ENCODE results near the gene CERS6. TPM values are rescaled to one million over a fixed set of nuclear protein-coding genes. Genes with fewer than 3 reads are reported as not detected.
A peak's percentile ranks its signal among the peaks of the same experiment; 100 is the strongest.

Gene CERS6
- total and polyA plus RNA-seq, 4 donors, result 4.2 to 20.4 (median 10.1) TPM

DNA sequence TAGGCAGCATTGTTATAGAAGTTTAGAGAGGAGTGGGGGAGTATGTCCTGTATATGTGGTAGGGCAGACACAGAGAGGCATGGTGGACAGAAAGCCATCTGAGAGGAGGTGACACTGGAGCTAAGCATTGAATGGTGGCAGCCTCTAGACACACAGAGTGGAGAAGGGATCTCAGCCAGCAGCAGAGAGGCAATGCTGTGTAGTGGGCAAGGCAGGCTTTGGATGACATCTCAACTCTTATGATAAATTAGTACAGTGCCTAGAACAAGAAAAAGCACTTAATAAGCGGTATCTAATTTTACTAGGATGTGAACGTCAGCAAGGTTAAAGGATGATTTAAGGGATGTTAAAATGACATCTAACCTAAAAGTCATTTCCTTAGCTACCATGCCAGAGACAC, 22.5 kb upstream of the CERS6 start:
- DNase-seq (ENCODE audit: low spot score), result no peak
- Histone ChIP-seq H3K4me1 (ENCODE audit: control insufficient read depth in 4 of 4, insufficient read depth in 4 of 4, low read length in 3 of 4) (no peaks in the 10 kb centered on the region), H3K9ac (ENCODE audit: low read depth in 1 of 2, low read length in 2 of 2) (no peak overlapping the region), H3K4me3 (ENCODE audit: low read depth in 1 of 3, low read length in 3 of 3) (no peak overlapping the region), H3K27me3 (ENCODE audit: control insufficient read depth in 4 of 4, insufficient read depth in 4 of 4, low read length in 3 of 4) (no peaks in the 10 kb centered on the region), H3K36me3 (ENCODE audit: control insufficient read depth in 4 of 4, insufficient read depth in 3 of 4, low read depth in 1 of 4, low read length in 3 of 4) (no peaks in the 10 kb centered on the region), H3K9me3 (ENCODE audit: control insufficient read depth in 4 of 4, low read length in 3 of 4) (no peaks in the 10 kb centered on the region), H3K27ac (ENCODE audit: low read depth in 1 of 2, low read length in 2 of 2) (no peak overlapping the region)
- 77% methylated on average over 2 of the region's 2 CpGs for WGBS
- TF ChIP-seq NR2F2 (IDR thresholded peaks at IDR 0.05) (no peak), GABPA (IDR thresholded peaks at IDR 0.05 in 1 of 2, conservative IDR thresholded peaks at IDR 0.05 in 1 of 2) (no peak), FOXA2 (IDR thresholded peaks at IDR 0.05) (no peak), YY1 (IDR thresholded peaks at IDR 0.05) (no peak), HNF4A (conservative IDR thresholded peaks at IDR 0.05) (no peak), HNF4G (IDR thresholded peaks at IDR 0.05) (no peak)
- TF ChIP-seq, protein P1, sequence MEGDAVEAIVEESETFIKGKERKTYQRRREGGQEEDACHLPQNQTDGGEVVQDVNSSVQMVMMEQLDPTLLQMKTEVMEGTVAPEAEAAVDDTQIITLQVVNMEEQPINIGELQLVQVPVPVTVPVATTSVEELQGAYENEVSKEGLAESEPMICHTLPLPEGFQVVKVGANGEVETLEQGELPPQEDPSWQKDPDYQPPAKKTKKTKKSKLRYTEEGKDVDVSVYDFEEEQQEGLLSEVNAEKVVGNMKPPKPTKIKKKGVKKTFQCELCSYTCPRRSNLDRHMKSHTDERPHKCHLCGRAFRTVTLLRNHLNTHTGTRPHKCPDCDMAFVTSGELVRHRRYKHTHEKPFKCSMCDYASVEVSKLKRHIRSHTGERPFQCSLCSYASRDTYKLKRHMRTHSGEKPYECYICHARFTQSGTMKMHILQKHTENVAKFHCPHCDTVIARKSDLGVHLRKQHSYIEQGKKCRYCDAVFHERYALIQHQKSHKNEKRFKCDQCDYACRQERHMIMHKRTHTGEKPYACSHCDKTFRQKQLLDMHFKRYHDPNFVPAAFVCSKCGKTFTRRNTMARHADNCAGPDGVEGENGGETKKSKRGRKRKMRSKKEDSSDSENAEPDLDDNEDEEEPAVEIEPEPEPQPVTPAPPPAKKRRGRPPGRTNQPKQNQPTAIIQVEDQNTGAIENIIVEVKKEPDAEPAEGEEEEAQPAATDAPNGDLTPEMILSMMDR (IDR thresholded peaks at IDR 0.05; ENCODE audit: low read depth, low read length, missing input control), result no peak
- TF ChIP-seq, protein P2, sequence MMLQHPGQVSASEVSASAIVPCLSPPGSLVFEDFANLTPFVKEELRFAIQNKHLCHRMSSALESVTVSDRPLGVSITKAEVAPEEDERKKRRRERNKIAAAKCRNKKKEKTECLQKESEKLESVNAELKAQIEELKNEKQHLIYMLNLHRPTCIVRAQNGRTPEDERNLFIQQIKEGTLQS (IDR thresholded peaks at IDR 0.05), result no peak
- TF ChIP-seq, protein P3, sequence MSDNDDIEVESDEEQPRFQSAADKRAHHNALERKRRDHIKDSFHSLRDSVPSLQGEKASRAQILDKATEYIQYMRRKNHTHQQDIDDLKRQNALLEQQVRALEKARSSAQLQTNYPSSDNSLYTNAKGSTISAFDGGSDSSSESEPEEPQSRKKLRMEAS (IDR thresholded peaks at IDR 0.05), result no peak

- H3K9me3 ChIP-seq (ENCODE audit: control insufficient read depth in 4 of 4, low read length in 3 of 4), result no peaks in the 10 kb centered on the region
- H3K4me1 ChIP-seq (ENCODE audit: control insufficient read depth in 4 of 4, insufficient read depth in 4 of 4, low read length in 3 of 4), result no peaks in the 10 kb centered on the region
- no peak overlapping the region for H3K9ac ChIP-seq (ENCODE audit: low read depth in 1 of 2, low read length in 2 of 2)
- no peaks in the 10 kb centered on the region for H3K36me3 ChIP-seq (ENCODE audit: control insufficient read depth in 4 of 4, insufficient read depth in 3 of 4, low read depth in 1 of 4, low read length in 3 of 4)
- no peaks in the 10 kb centered on the region for H3K27me3 ChIP-seq (ENCODE audit: control insufficient read depth in 4 of 4, insufficient read depth in 4 of 4, low read length in 3 of 4)
- DNase-seq (ENCODE audit: low spot score), result peak; percentile 56
- no peak overlapping the region for H3K27ac ChIP-seq (ENCODE audit: low read depth in 1 of 2, low read length in 2 of 2)
- no peak for TF ChIP-seq YY1 (IDR thresholded peaks at IDR 0.05)
- 85% methylated on average over 2 of the region's 2 CpGs for WGBS
- no peak overlapping the region for H3K4me3 ChIP-seq (ENCODE audit: low read depth in 1 of 3, low read length in 3 of 3)
Observed at GRCh38 chr2:168434146-168434545, 21.9 kb upstream of the CERS6 start.

- no peak for DNase-seq (ENCODE audit: low spot score)
- no peaks in the 10 kb centered on the region for H3K36me3 ChIP-seq (ENCODE audit: control insufficient read depth in 4 of 4, insufficient read depth in 3 of 4, low read depth in 1 of 4, low read length in 3 of 4)
- H3K4me1 ChIP-seq (ENCODE audit: control insufficient read depth in 4 of 4, insufficient read depth in 4 of 4, low read length in 3 of 4), result peaks cover 0 to 10% (median 2%) of the 10 kb centered on the region in 4 donors
- H3K9me3 ChIP-seq (ENCODE audit: control insufficient read depth in 4 of 4, low read length in 3 of 4), result no peaks in the 10 kb centered on the region
- no peak overlapping the region for H3K4me3 ChIP-seq (ENCODE audit: low read depth in 1 of 3, low read length in 3 of 3)
- H3K9ac ChIP-seq (ENCODE audit: low read depth in 1 of 2, low read length in 2 of 2), result no peak overlapping the region
- no peak overlapping the region for H3K27ac ChIP-seq (ENCODE audit: low read depth in 1 of 2, low read length in 2 of 2)
- no peaks in the 10 kb centered on the region for H3K27me3 ChIP-seq (ENCODE audit: control insufficient read depth in 4 of 4, insufficient read depth in 4 of 4, low read length in 3 of 4)
- TF ChIP-seq YY1 (IDR thresholded peaks at IDR 0.05) (no peak), ZBTB33 (IDR thresholded peaks at IDR 0.05) (no peak), SP1 (IDR thresholded peaks at IDR 0.05) (no peak), EGR1 (IDR thresholded peaks at IDR 0.05; ENCODE audit: low read depth in 2 of 2) (no peak), GABPA (IDR thresholded peaks at IDR 0.05 in 1 of 2, conservative IDR thresholded peaks at IDR 0.05 in 1 of 2) (no peak), NR2F2 (IDR thresholded peaks at IDR 0.05) (no peak), TAF1 (conservative IDR thresholded peaks at IDR 0.05) (no peak), HNF4G (IDR thresholded peaks at IDR 0.05) (no peak), HNF4A (conservative IDR thresholded peaks at IDR 0.05) (no peak), RXRA (IDR thresholded peaks at IDR 0.05) (no peak), RAD21 (IDR thresholded peaks at IDR 0.05) (no peak), FOXA2 (IDR thresholded peaks at IDR 0.05) (no peak)
- TF ChIP-seq, protein P4, sequence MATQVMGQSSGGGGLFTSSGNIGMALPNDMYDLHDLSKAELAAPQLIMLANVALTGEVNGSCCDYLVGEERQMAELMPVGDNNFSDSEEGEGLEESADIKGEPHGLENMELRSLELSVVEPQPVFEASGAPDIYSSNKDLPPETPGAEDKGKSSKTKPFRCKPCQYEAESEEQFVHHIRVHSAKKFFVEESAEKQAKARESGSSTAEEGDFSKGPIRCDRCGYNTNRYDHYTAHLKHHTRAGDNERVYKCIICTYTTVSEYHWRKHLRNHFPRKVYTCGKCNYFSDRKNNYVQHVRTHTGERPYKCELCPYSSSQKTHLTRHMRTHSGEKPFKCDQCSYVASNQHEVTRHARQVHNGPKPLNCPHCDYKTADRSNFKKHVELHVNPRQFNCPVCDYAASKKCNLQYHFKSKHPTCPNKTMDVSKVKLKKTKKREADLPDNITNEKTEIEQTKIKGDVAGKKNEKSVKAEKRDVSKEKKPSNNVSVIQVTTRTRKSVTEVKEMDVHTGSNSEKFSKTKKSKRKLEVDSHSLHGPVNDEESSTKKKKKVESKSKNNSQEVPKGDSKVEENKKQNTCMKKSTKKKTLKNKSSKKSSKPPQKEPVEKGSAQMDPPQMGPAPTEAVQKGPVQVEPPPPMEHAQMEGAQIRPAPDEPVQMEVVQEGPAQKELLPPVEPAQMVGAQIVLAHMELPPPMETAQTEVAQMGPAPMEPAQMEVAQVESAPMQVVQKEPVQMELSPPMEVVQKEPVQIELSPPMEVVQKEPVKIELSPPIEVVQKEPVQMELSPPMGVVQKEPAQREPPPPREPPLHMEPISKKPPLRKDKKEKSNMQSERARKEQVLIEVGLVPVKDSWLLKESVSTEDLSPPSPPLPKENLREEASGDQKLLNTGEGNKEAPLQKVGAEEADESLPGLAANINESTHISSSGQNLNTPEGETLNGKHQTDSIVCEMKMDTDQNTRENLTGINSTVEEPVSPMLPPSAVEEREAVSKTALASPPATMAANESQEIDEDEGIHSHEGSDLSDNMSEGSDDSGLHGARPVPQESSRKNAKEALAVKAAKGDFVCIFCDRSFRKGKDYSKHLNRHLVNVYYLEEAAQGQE (IDR thresholded peaks at IDR 0.05), result no peak
- TF ChIP-seq, protein P1 (IDR thresholded peaks at IDR 0.05; ENCODE audit: low read depth, low read length, missing input control), result no peak
- TF ChIP-seq, protein P3 (IDR thresholded peaks at IDR 0.05), result no peak
- TF ChIP-seq, protein P2 (IDR thresholded peaks at IDR 0.05), result no peak
Observed at GRCh38 chr2:168436840-168437239, 19.2 kb upstream of the CERS6 start.

Measured in liver (tissue), 9 donors.